ENCODE results near the gene LRRC70. TPM values are rescaled to one million over a fixed set of nuclear protein-coding genes. Genes with fewer than 3 reads are reported as not detected.

LRRC70 gene, protein sequence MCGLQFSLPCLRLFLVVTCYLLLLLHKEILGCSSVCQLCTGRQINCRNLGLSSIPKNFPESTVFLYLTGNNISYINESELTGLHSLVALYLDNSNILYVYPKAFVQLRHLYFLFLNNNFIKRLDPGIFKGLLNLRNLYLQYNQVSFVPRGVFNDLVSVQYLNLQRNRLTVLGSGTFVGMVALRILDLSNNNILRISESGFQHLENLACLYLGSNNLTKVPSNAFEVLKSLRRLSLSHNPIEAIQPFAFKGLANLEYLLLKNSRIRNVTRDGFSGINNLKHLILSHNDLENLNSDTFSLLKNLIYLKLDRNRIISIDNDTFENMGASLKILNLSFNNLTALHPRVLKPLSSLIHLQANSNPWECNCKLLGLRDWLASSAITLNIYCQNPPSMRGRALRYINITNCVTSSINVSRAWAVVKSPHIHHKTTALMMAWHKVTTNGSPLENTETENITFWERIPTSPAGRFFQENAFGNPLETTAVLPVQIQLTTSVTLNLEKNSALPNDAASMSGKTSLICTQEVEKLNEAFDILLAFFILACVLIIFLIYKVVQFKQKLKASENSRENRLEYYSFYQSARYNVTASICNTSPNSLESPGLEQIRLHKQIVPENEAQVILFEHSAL
- total RNA-seq, result 27.7 and 42.6 TPM in 2 replicates

DNA sequence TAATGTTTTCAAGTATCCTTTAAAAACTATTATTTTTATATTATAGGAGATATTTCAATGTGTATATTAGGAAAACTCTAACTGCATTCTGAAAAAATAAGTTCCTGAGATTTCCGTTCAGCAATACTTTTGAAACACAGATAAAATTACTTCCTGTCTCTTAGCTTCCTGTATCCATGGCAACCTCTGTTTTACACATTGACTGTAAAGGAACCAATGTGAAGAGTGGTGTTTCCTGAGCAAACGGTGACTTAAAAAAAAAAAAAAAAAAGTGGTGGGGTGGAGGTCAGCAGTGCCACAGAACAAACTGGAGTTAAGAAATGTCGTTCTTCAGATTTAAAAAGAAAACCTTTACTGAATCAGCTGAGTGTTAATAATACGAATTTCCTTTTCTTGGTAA is at the start of gene LRRC70:
Gene LRRC70 (plus strand): TSS at position 280 of the 400 bp plus-strand sequence. CDS start 620 bp downstream, outside the sequence.

Other genes starting within 250 kb of the LRRC70 start
- gene DIMT1, start 174.9 kb upstream of the LRRC70 start, total RNA-seq, result 53.3 and 62.9 TPM in 2 replicates
- gene IPO11, start 166.1 kb upstream of the LRRC70 start, total RNA-seq, result 92.2 and 128 TPM in 2 replicates